Measurements from ENCODE around the gene C4BPA.
A peak's percentile ranks its signal among the peaks of the same experiment; 100 is the strongest.

Gene C4BPA

GRCh38 chr1:207085887-207086286 is 18.1 kb upstream of the C4BPA start:
- Histone ChIP-seq H3K27ac (ENCODE audit: low read depth, low read length) (no peak overlapping the region), H3K36me3 (ENCODE audit: control insufficient read depth in 5 of 5, insufficient read depth in 5 of 5, low read length in 5 of 5) (no peaks in the 10 kb centered on the region), H3K9ac (ENCODE audit: low read length in 5 of 5) (no peak overlapping the region)

GRCh38 chr1:207088161-207088560 is 15.9 kb upstream of the C4BPA start:
- peaks cover 0 to 3% (median 0%) of the 10 kb centered on the region in 5 donors for H3K4me1 ChIP-seq (ENCODE audit: control insufficient read depth in 5 of 5, insufficient read depth in 5 of 5, low read length in 5 of 5)

More at GRCh38 chr1:207085887-207086286, 18.1 kb upstream of the C4BPA start:
- H3K4me1 ChIP-seq (ENCODE audit: control insufficient read depth in 5 of 5, insufficient read depth in 5 of 5, low read length in 5 of 5), result no peaks in the 10 kb centered on the region
- H3K9me3 ChIP-seq (ENCODE audit: control insufficient read depth in 5 of 5, low read length in 5 of 5), result no peaks in the 10 kb centered on the region
- H3K27me3 ChIP-seq (ENCODE audit: control insufficient read depth in 5 of 5, insufficient read depth in 4 of 5, low read length in 5 of 5), result no peaks in the 10 kb centered on the region
- no peak overlapping the region for H3K4me3 ChIP-seq (ENCODE audit: low read depth in 1 of 5, low read length in 5 of 5)

GRCh38 chr1:207088701-207089626 is 15.1 kb upstream of the C4BPA start, which contains the start of gene C4BPB:
Gene C4BPB (plus strand): TSS chr1:207088860. CDS start chr1:207089532, 672 bp downstream.
- H3K9ac ChIP-seq (ENCODE audit: low read length in 5 of 5), result no peak within 1 kb of the TSS
- H3K27me3 ChIP-seq (ENCODE audit: control insufficient read depth in 5 of 5, insufficient read depth in 4 of 5, low read length in 5 of 5), result no peaks in the 10 kb centered on the region
- H3K9me3 ChIP-seq (ENCODE audit: control insufficient read depth in 5 of 5, low read length in 5 of 5), result no peaks in the 10 kb centered on the region
- no peak within 1 kb of the TSS for H3K27ac ChIP-seq (ENCODE audit: low read depth, low read length)
- peak within 1 kb of the TSS in 2 of 5 donors; percentile 16 to 17 for H3K4me3 ChIP-seq (ENCODE audit: low read depth in 1 of 5, low read length in 5 of 5)
- H3K36me3 ChIP-seq (ENCODE audit: control insufficient read depth in 5 of 5, insufficient read depth in 5 of 5, low read length in 5 of 5), result no peaks in the 10 kb centered on the region
- peaks cover 0 to 3% (median 0%) of the 10 kb centered on the region in 5 donors for H3K4me1 ChIP-seq (ENCODE audit: control insufficient read depth in 5 of 5, insufficient read depth in 5 of 5, low read length in 5 of 5)

More at GRCh38 chr1:207088161-207088560, 15.9 kb upstream of the C4BPA start:
- H3K36me3 ChIP-seq (ENCODE audit: control insufficient read depth in 5 of 5, insufficient read depth in 5 of 5, low read length in 5 of 5), result no peaks in the 10 kb centered on the region
- no peak overlapping the region for H3K4me3 ChIP-seq (ENCODE audit: low read depth in 1 of 5, low read length in 5 of 5)
- H3K9me3 ChIP-seq (ENCODE audit: control insufficient read depth in 5 of 5, low read length in 5 of 5), result no peaks in the 10 kb centered on the region
- H3K9ac ChIP-seq (ENCODE audit: low read length in 5 of 5), result no peak overlapping the region
- no peak overlapping the region for H3K27ac ChIP-seq (ENCODE audit: low read depth, low read length)
- no peaks in the 10 kb centered on the region for H3K27me3 ChIP-seq (ENCODE audit: control insufficient read depth in 5 of 5, insufficient read depth in 4 of 5, low read length in 5 of 5)

GRCh38 chr1:207089627-207090355 is 14.2 kb upstream of the C4BPA start:
- H3K4me1 ChIP-seq (ENCODE audit: control insufficient read depth in 5 of 5, insufficient read depth in 5 of 5, low read length in 5 of 5), result peaks cover 0 to 3% (median 0%) of the 10 kb centered on the region in 5 donors
- no peaks in the 10 kb centered on the region for H3K9me3 ChIP-seq (ENCODE audit: control insufficient read depth in 5 of 5, low read length in 5 of 5)
- H3K9ac ChIP-seq (ENCODE audit: low read length in 5 of 5), result no peak overlapping the region
- H3K36me3 ChIP-seq (ENCODE audit: control insufficient read depth in 5 of 5, insufficient read depth in 5 of 5, low read length in 5 of 5), result no peaks in the 10 kb centered on the region
- no peak overlapping the region for H3K27ac ChIP-seq (ENCODE audit: low read depth, low read length)
- peak overlapping the region in 1 of 5 donors; percentile 16 for H3K4me3 ChIP-seq (ENCODE audit: low read depth in 1 of 5, low read length in 5 of 5)
- no peaks in the 10 kb centered on the region for H3K27me3 ChIP-seq (ENCODE audit: control insufficient read depth in 5 of 5, insufficient read depth in 4 of 5, low read length in 5 of 5)

- Histone ChIP-seq H3K9me3 (ENCODE audit: control insufficient read depth in 5 of 5, low read length in 5 of 5) (no peaks in the 10 kb centered on the region), H3K4me3 (ENCODE audit: low read depth in 1 of 5, low read length in 5 of 5) (no peak overlapping the region), H3K9ac (ENCODE audit: low read length in 5 of 5) (no peak overlapping the region), H3K27me3 (ENCODE audit: control insufficient read depth in 5 of 5, insufficient read depth in 4 of 5, low read length in 5 of 5) (no peaks in the 10 kb centered on the region), H3K4me1 (ENCODE audit: control insufficient read depth in 5 of 5, insufficient read depth in 5 of 5, low read length in 5 of 5) (peaks cover 0 to 3% (median 0%) of the 10 kb centered on the region in 5 donors), H3K36me3 (ENCODE audit: control insufficient read depth in 5 of 5, insufficient read depth in 5 of 5, low read length in 5 of 5) (no peaks in the 10 kb centered on the region), H3K27ac (ENCODE audit: low read depth, low read length) (no peak overlapping the region)
Observed at GRCh38 chr1:207091200-207091908, 12.7 kb upstream of the C4BPA start.

- no peaks in the 10 kb centered on the region for H3K27me3 ChIP-seq (ENCODE audit: control insufficient read depth in 5 of 5, insufficient read depth in 4 of 5, low read length in 5 of 5)
- no peak overlapping the region for H3K9ac ChIP-seq (ENCODE audit: low read length in 5 of 5)
Observed at GRCh38 chr1:207093944-207094343, 10.1 kb upstream of the C4BPA start.

GRCh38 chr1:207097871-207098324 is 6.1 kb upstream of the C4BPA start:
- Histone ChIP-seq H3K9ac (ENCODE audit: low read length in 5 of 5) (no peak overlapping the region), H3K9me3 (ENCODE audit: control insufficient read depth in 5 of 5, low read length in 5 of 5) (no peaks in the 10 kb centered on the region), H3K4me3 (ENCODE audit: low read depth in 1 of 5, low read length in 5 of 5) (no peak overlapping the region), H3K27me3 (ENCODE audit: control insufficient read depth in 5 of 5, insufficient read depth in 4 of 5, low read length in 5 of 5) (no peaks in the 10 kb centered on the region), H3K27ac (ENCODE audit: low read depth, low read length) (no peak overlapping the region), H3K36me3 (ENCODE audit: control insufficient read depth in 5 of 5, insufficient read depth in 5 of 5, low read length in 5 of 5) (no peaks in the 10 kb centered on the region), H3K4me1 (ENCODE audit: control insufficient read depth in 5 of 5, insufficient read depth in 5 of 5, low read length in 5 of 5) (no peaks in the 10 kb centered on the region)

More at GRCh38 chr1:207093944-207094343, 10.1 kb upstream of the C4BPA start:
- H3K4me1 ChIP-seq (ENCODE audit: control insufficient read depth in 5 of 5, insufficient read depth in 5 of 5, low read length in 5 of 5), result peaks cover 0 to 3% (median 0%) of the 10 kb centered on the region in 5 donors
- no peak overlapping the region for H3K4me3 ChIP-seq (ENCODE audit: low read depth in 1 of 5, low read length in 5 of 5)
- H3K36me3 ChIP-seq (ENCODE audit: control insufficient read depth in 5 of 5, insufficient read depth in 5 of 5, low read length in 5 of 5), result no peaks in the 10 kb centered on the region
- no peaks in the 10 kb centered on the region for H3K9me3 ChIP-seq (ENCODE audit: control insufficient read depth in 5 of 5, low read length in 5 of 5)
- H3K27ac ChIP-seq (ENCODE audit: low read depth, low read length), result no peak overlapping the region

GRCh38 chr1:207101720-207102119 is 2.3 kb upstream of the C4BPA start:
- Histone ChIP-seq H3K4me3 (ENCODE audit: low read depth in 1 of 5, low read length in 5 of 5) (no peak overlapping the region), H3K27ac (ENCODE audit: low read depth, low read length) (no peak overlapping the region), H3K36me3 (ENCODE audit: control insufficient read depth in 5 of 5, insufficient read depth in 5 of 5, low read length in 5 of 5) (no peaks in the 10 kb centered on the region), H3K27me3 (ENCODE audit: control insufficient read depth in 5 of 5, insufficient read depth in 4 of 5, low read length in 5 of 5) (no peaks in the 10 kb centered on the region), H3K9ac (ENCODE audit: low read length in 5 of 5) (no peak overlapping the region), H3K4me1 (ENCODE audit: control insufficient read depth in 5 of 5, insufficient read depth in 5 of 5, low read length in 5 of 5) (no peaks in the 10 kb centered on the region), H3K9me3 (ENCODE audit: control insufficient read depth in 5 of 5, low read length in 5 of 5) (no peaks in the 10 kb centered on the region)

GRCh38 chr1:207102146-207102545 is 1.9 kb upstream of the C4BPA start:
- Histone ChIP-seq H3K9me3 (ENCODE audit: control insufficient read depth in 5 of 5, low read length in 5 of 5) (no peaks in the 10 kb centered on the region), H3K9ac (ENCODE audit: low read length in 5 of 5) (no peak overlapping the region), H3K4me3 (ENCODE audit: low read depth in 1 of 5, low read length in 5 of 5) (no peak overlapping the region), H3K36me3 (ENCODE audit: control insufficient read depth in 5 of 5, insufficient read depth in 5 of 5, low read length in 5 of 5) (no peaks in the 10 kb centered on the region), H3K27ac (ENCODE audit: low read depth, low read length) (no peak overlapping the region), H3K4me1 (ENCODE audit: control insufficient read depth in 5 of 5, insufficient read depth in 5 of 5, low read length in 5 of 5) (no peaks in the 10 kb centered on the region), H3K27me3 (ENCODE audit: control insufficient read depth in 5 of 5, insufficient read depth in 4 of 5, low read length in 5 of 5) (no peaks in the 10 kb centered on the region)
